ENCODE data around the gene NES.
A peak's percentile ranks its signal among the peaks of the same experiment; 100 is the strongest.

The NES gene, protein sequence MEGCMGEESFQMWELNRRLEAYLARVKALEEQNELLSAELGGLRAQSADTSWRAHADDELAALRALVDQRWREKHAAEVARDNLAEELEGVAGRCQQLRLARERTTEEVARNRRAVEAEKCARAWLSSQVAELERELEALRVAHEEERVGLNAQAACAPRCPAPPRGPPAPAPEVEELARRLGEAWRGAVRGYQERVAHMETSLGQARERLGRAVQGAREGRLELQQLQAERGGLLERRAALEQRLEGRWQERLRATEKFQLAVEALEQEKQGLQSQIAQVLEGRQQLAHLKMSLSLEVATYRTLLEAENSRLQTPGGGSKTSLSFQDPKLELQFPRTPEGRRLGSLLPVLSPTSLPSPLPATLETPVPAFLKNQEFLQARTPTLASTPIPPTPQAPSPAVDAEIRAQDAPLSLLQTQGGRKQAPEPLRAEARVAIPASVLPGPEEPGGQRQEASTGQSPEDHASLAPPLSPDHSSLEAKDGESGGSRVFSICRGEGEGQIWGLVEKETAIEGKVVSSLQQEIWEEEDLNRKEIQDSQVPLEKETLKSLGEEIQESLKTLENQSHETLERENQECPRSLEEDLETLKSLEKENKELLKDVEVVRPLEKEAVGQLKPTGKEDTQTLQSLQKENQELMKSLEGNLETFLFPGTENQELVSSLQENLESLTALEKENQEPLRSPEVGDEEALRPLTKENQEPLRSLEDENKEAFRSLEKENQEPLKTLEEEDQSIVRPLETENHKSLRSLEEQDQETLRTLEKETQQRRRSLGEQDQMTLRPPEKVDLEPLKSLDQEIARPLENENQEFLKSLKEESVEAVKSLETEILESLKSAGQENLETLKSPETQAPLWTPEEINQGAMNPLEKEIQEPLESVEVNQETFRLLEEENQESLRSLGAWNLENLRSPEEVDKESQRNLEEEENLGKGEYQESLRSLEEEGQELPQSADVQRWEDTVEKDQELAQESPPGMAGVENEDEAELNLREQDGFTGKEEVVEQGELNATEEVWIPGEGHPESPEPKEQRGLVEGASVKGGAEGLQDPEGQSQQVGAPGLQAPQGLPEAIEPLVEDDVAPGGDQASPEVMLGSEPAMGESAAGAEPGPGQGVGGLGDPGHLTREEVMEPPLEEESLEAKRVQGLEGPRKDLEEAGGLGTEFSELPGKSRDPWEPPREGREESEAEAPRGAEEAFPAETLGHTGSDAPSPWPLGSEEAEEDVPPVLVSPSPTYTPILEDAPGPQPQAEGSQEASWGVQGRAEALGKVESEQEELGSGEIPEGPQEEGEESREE (N-terminal part only)

DNA sequence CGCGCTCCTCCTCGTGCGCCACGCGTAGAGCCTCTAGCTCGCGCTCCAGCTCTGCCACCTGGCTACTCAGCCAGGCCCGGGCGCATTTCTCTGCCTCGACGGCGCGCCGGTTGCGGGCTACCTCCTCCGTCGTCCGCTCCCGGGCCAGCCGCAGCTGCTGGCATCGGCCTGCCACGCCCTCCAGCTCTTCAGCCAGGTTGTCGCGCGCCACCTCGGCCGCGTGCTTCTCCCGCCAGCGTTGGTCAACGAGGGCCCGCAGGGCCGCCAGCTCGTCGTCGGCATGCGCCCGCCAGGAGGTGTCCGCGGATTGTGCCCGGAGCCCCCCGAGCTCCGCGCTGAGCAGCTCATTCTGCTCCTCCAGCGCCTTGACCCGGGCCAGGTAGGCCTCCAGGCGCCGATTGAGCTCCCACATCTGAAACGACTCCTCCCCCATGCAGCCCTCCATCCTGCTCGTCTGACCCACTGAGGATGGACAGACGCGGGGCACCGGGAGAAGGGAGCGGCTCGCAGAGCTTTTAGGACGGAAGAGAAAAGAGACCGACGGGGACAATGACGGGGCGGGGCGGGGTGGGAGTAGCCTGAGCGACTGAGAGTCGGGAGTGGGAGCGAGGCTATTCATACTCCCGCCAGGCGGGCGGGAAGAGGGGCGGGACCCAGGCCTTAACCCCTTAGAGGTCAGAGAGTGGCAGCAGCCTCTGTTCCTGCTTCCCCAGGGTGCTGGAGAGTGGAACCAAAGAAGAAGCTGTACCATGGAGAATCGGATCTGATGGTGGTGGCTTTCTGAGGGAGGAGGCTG is at the start of gene NES:
Gene NES (minus strand): TSS at position 588 of the 796 bp plus-strand sequence. CDS start 143 bp downstream, at position 445.
- H3K9me3 ChIP-seq (ENCODE audit: control insufficient read depth, low read length), result no peaks in the 10 kb centered on the region
- peaks cover 12% of the 10 kb centered on the region for H3K4me1 ChIP-seq (ENCODE audit: control insufficient read depth, insufficient read depth, low read length)
- no peaks in the 10 kb centered on the region for H3K36me3 ChIP-seq (ENCODE audit: control insufficient read depth, insufficient read depth, low read length)
- H3K27me3 ChIP-seq (ENCODE audit: control insufficient read depth, insufficient read depth, low read length), result peaks cover 80% of the 10 kb centered on the region
- H3K4me3 ChIP-seq (ENCODE audit: low read length), result no peak within 1 kb of the TSS
- peak within 1 kb of the TSS; percentile 29 for H3K9ac ChIP-seq (ENCODE audit: low read length)

DNA sequence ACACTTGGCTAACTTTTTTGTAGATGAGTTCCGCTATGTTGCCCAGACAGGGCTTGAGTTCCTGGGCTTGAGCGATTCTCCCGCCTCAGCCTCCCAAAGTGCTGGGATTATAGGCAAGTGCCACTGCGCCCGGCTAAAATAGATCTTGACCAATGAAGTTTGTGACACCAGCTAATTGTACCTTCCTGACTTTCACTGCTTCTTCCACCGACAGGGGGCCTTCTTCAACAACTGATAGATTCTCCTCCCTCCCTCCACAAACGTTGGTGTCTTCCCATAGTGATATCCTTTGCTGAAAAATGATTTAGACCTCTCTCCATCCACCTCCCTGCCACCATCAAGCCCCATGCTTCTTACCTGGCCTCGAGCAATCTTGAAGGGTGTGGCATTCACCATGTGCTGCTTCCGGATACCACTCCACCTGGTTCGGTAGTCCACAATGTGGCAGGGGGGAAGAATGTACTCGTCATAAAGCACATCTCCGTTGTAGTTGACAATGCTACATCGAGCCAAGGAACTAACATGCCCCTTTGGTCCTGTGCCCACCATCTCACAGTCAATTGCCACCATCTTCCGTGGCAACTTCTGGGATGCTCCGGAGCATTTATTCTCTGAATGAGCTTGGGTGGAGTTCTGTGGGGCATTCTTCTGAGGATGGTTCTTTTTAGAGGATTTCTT is 49.5 kb upstream of the NES start:
- peaks cover 29% of the 10 kb centered on the region for H3K4me1 ChIP-seq (ENCODE audit: control insufficient read depth, insufficient read depth, low read length)
- no peak overlapping the region for H3K4me3 ChIP-seq (ENCODE audit: low read length)
- no peaks in the 10 kb centered on the region for H3K27me3 ChIP-seq (ENCODE audit: control insufficient read depth, insufficient read depth, low read length)
- no peaks in the 10 kb centered on the region for H3K9me3 ChIP-seq (ENCODE audit: control insufficient read depth, low read length)
- peaks cover 5% of the 10 kb centered on the region for H3K36me3 ChIP-seq (ENCODE audit: control insufficient read depth, insufficient read depth, low read length)
- H3K9ac ChIP-seq (ENCODE audit: low read length), result peak overlapping the region; percentile 91

DNA sequence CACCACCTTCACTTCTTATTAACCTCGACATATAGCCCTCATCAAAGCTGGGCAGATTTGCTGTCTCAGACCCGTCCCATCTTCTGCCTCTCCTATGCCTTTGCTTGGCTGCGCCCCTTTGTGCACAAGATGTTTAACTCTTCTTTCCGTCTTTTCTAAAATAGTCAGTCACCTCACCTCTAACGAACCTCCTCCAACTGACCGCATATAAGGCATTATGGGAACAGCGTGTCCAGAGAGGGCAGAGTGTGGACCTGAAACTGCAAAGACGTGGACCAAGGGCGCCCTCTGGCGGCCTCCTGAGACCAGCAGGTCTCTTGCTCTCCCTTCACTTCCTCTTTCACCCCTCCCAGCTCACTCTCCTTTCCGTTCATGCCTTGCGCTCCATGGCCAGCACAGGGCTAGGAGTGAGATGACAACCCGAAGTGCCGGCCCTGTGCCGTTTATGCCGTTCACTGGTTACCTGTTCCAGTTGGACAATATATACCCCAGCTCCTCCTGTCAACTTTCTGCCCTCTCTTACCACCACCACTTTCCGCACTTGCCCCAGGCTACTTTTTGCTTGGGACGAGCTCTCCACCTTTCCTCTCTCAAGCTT is 48.6 kb upstream of the NES start:
- Histone ChIP-seq H3K9ac (ENCODE audit: low read length) (peak overlapping the region; percentile 27), H3K9me3 (ENCODE audit: control insufficient read depth, low read length) (no peaks in the 10 kb centered on the region), H3K4me1 (ENCODE audit: control insufficient read depth, insufficient read depth, low read length) (peaks cover 29% of the 10 kb centered on the region), H3K27me3 (ENCODE audit: control insufficient read depth, insufficient read depth, low read length) (no peaks in the 10 kb centered on the region), H3K36me3 (ENCODE audit: control insufficient read depth, insufficient read depth, low read length) (peaks cover 5% of the 10 kb centered on the region), H3K4me3 (ENCODE audit: low read length) (no peak overlapping the region)

DNA sequence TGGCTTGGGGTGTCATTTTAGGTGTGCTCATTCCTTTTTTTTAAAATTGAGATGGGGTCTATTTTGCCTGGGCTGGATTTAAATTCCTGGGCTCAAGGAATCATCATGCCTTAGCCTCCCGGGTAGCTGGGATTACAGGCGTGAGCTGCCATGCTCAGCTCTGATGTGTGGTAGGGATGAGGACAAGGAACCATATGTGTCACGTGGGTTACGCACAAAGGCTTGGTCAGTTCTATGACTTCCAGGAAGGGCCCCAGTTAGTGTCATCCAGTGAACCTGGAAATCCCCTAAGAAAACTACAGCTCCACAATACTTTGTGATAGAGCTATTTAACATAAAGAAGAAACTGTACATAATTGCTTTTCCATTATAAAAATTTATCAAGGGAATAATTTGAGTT is 44.3 kb upstream of the NES start:
- no peaks in the 10 kb centered on the region for H3K27me3 ChIP-seq (ENCODE audit: control insufficient read depth, insufficient read depth, low read length)
- no peak overlapping the region for H3K4me3 ChIP-seq (ENCODE audit: low read length)
- H3K9ac ChIP-seq (ENCODE audit: low read length), result no peak overlapping the region
- no peaks in the 10 kb centered on the region for H3K9me3 ChIP-seq (ENCODE audit: control insufficient read depth, low read length)
- peaks cover 17% of the 10 kb centered on the region for H3K4me1 ChIP-seq (ENCODE audit: control insufficient read depth, insufficient read depth, low read length)
- peaks cover 5% of the 10 kb centered on the region for H3K36me3 ChIP-seq (ENCODE audit: control insufficient read depth, insufficient read depth, low read length)

DNA sequence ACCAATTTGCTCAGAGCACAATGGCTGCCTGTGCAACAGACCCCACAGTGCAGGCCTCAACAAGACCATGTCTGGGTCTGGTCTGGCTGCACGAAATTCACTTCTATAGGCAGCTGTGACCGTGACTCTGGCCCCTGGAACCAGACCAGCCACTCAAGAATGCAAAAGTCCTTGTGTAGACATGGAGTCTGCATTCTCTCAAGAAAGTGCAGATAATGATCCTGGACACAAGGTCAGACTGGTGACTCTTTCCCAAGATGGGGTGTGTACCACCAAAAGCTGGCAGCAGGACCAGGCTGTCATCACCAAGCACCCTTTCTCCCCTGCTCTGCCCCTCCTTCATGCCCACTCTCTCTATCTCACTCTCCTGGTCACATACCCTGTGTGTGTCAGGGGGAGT is 43.9 kb upstream of the NES start:
- Histone ChIP-seq H3K27me3 (ENCODE audit: control insufficient read depth, insufficient read depth, low read length) (no peaks in the 10 kb centered on the region), H3K9me3 (ENCODE audit: control insufficient read depth, low read length) (no peaks in the 10 kb centered on the region), H3K36me3 (ENCODE audit: control insufficient read depth, insufficient read depth, low read length) (peaks cover 5% of the 10 kb centered on the region), H3K4me1 (ENCODE audit: control insufficient read depth, insufficient read depth, low read length) (peaks cover 13% of the 10 kb centered on the region), H3K9ac (ENCODE audit: low read length) (no peak overlapping the region), H3K4me3 (ENCODE audit: low read length) (no peak overlapping the region)

DNA sequence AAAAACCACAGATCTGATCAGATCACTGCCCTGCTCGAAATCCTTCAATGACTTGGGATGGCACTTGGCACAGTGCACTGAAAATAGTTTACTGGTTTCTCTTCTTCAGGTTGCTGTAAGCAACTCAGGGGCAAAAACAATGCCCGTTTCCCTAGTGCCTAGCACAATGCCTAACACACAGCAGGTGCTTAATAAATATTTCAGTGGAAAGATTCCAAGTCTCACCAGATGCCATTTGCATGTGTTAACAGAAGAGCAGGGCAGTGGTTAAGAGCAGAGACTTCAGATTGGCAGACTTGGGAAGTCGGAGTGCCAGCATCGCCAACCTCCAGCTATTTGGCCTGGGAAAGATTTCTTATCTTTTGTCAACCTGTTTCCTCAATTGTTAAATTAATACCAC is 40.1 kb upstream of the NES start:
- Histone ChIP-seq H3K9me3 (ENCODE audit: control insufficient read depth, low read length) (no peaks in the 10 kb centered on the region), H3K4me1 (ENCODE audit: control insufficient read depth, insufficient read depth, low read length) (no peaks in the 10 kb centered on the region)

DNA sequence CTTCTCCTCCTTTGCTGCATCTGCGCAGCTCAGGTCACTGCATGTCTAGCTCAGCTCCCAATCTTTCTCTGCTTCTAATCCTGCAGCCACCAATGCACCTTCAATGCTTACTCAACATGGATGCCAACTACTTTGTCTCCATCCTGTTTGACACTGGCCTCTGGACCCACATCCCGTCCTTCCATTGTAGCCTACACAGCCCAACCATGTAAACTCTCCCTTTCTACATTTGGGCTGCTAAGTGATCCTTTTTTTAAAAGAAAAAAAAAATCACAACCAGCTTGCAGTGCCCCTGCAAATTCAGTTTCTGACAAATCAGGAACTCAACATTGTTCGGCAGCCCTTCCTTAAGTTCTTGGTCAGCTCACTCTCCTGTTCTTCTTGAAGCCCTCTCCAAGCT is 37.6 kb upstream of the NES start:
- Histone ChIP-seq H3K9me3 (ENCODE audit: control insufficient read depth, low read length) (no peaks in the 10 kb centered on the region), H3K4me1 (ENCODE audit: control insufficient read depth, insufficient read depth, low read length) (peaks cover 9% of the 10 kb centered on the region), H3K9ac (ENCODE audit: low read length) (no peak overlapping the region), H3K4me3 (ENCODE audit: low read length) (no peak overlapping the region), H3K36me3 (ENCODE audit: control insufficient read depth, insufficient read depth, low read length) (no peaks in the 10 kb centered on the region), H3K27me3 (ENCODE audit: control insufficient read depth, insufficient read depth, low read length) (no peaks in the 10 kb centered on the region)

More for the DNA sequence above, 40.1 kb upstream of the NES start:
- H3K36me3 ChIP-seq (ENCODE audit: control insufficient read depth, insufficient read depth, low read length), result no peaks in the 10 kb centered on the region
- no peak overlapping the region for H3K9ac ChIP-seq (ENCODE audit: low read length)
- no peak overlapping the region for H3K4me3 ChIP-seq (ENCODE audit: low read length)
- no peaks in the 10 kb centered on the region for H3K27me3 ChIP-seq (ENCODE audit: control insufficient read depth, insufficient read depth, low read length)

DNA sequence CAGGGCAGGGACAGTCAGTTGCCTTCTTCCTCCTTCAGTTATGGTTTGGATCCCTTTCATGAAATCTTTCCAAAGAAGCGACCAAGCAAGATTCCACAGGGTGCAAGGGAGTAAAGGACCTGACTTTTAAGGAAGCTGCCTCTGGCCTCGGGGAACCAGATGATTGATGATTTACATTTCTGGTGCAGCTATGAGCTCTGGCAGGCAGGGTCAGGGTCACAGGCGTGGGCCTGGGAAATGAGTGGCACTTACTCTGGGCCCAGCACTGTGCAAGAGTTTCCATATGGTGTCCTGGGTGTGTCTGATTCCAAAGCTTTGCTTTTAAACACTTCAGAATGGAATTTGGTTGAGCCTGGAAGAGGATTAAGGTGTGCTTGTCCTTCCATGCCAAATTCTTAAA is 35.4 kb upstream of the NES start:
- Histone ChIP-seq H3K36me3 (ENCODE audit: control insufficient read depth, insufficient read depth, low read length) (no peaks in the 10 kb centered on the region), H3K9ac (ENCODE audit: low read length) (no peak overlapping the region), H3K9me3 (ENCODE audit: control insufficient read depth, low read length) (no peaks in the 10 kb centered on the region), H3K4me3 (ENCODE audit: low read length) (no peak overlapping the region), H3K4me1 (ENCODE audit: control insufficient read depth, insufficient read depth, low read length) (peaks cover 28% of the 10 kb centered on the region), H3K27me3 (ENCODE audit: control insufficient read depth, insufficient read depth, low read length) (no peaks in the 10 kb centered on the region)

DNA sequence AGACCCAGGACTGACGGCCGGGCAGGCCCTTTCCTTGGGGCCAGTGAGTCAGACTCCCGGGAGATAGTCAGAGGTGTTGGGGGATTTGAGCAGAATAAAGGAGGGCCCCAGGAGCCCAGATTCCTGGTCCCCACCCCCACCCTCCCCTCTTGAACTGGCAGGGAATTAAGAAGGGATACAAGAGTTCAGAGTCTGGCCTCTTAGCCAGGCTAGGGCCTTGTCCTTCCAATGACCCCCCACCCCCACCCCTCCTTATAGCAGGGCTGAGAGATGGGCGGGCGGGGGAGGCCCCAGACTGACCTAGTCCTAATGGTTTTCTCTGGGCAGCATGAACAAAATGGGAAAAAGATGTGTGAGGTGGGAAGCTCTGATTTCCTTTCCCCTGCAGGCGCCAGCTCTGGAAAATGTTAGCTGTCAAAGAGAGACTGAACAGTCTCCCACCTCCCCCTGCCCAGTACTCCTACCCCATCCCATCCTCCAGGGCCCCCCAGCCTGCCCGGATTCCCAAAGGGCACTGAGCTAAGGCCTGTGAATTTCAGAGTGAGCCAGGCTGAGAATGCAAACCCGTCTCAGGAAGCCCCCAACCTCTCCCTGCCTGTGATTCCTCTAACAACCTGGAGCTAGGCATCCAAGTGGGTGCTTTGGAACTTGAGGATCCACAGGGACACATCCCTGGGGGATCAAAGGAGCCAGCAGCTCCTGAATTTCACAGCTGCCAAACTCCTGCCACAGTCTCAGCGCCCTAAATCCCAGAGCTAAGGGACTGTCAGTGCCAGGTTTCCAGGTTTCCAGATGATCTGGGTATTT is 34.0 kb upstream of the NES start:
- peaks cover 3% of the 10 kb centered on the region for H3K27me3 ChIP-seq (ENCODE audit: control insufficient read depth, insufficient read depth, low read length)
- no peaks in the 10 kb centered on the region for H3K9me3 ChIP-seq (ENCODE audit: control insufficient read depth, low read length)
- H3K4me1 ChIP-seq (ENCODE audit: control insufficient read depth, insufficient read depth, low read length), result peaks cover 39% of the 10 kb centered on the region
- H3K36me3 ChIP-seq (ENCODE audit: control insufficient read depth, insufficient read depth, low read length), result no peaks in the 10 kb centered on the region
- no peak overlapping the region for H3K9ac ChIP-seq (ENCODE audit: low read length)
- no peak overlapping the region for H3K4me3 ChIP-seq (ENCODE audit: low read length)

All from mucosa of stomach (tissue), 1 donor.